SK-N-SH (cell line): Measurements from ENCODE around the gene AHCY. TPM values are rescaled to one million over a fixed set of nuclear protein-coding genes. Genes with fewer than 3 reads are reported as not detected.
"Not testable (repeated sequence)": the region's sequence is repeated elsewhere in the genome, so short reads cannot be mapped to it uniquely, and the experiment has no call there.

Source experiments
- CTCF ChIA-PET: fragments of 300-600, 350-600 bp; formaldehyde crosslinking; extraction: SDS; loops from one replicate; lab custom pipeline; 2021; lab: Yijun Ruan, JAX
- POLR2A ChIA-PET: fragments of 350-600 bp; sonication (Branson Sonifier 250); formaldehyde crosslinking; extraction: SDS; loops from one replicate; lab custom pipeline; 2020; ENCODE audit warnings: antibody characterized with exemption, inconsistent platforms; lab: Yijun Ruan, JAX
- DNase-seq: peaks from one replicate; pipeline ENCODE4 v3.0.0; 2012
- H2AFZ ChIP-seq: fragments of 200-600 bp; sonication (generic); 2 replicates; pipeline ENCODE4 v1.8.1; 2016; ENCODE audit warnings: antibody characterized with exemption, mild to moderate bottlenecking, low read depth
- H3F3A ChIP-seq: fragments of 200-600 bp; sonication (generic); replicated peaks from 2 replicates; pipeline ENCODE3; 2016; ENCODE audit warnings: antibody characterized with exemption, mild to moderate bottlenecking; ENCODE audit not compliant: insufficient read depth
- H3K27ac ChIP-seq, 2 experiments: fragments of 200-500 bp in 1 of 2; fragments of 200-600 bp in 1 of 2; sonication (Bioruptor generic) in 1 of 2; sonication (generic), shearing (Covaris generic) in 1 of 2; 2 replicates each; pipeline versions ENCODE4 v1.5.1 to v1.6.1; 2014 to 2016; ENCODE audit warnings: low read depth in 2 of 2, inconsistent platforms in 1 of 2, low read length in 1 of 2, mild to moderate bottlenecking in 1 of 2, mixed read lengths in 1 of 2
- H3K27me3 ChIP-seq: fragments of 200-600 bp; sonication (generic), shearing (Covaris generic); 2 replicates; pipeline ENCODE4 v1.6.1; 2016; ENCODE audit warnings: mixed run types; ENCODE audit not compliant: insufficient read depth
- H3K36me3 ChIP-seq, 2 experiments: fragments of 200-500 bp in 1 of 2; fragments of 200-600 bp in 1 of 2; sonication (Bioruptor generic) in 1 of 2; sonication (generic) in 1 of 2; replicated peaks in 1 of 2; 2 replicates each; pipeline versions ENCODE3 to v1.5.1; 2014 to 2016; ENCODE audit warnings: low read length in 1 of 2, mild to moderate bottlenecking in 1 of 2; ENCODE audit not compliant: insufficient read depth in 2 of 2, control insufficient read depth in 1 of 2
- H3K4me1 ChIP-seq, 2 experiments: fragments of 200-500 bp in 1 of 2; fragments of 200-600 bp in 1 of 2; sonication (Bioruptor generic) in 1 of 2; sonication (generic), shearing (Covaris generic) in 1 of 2; 2 replicates each; pipeline versions ENCODE4 v1.5.1 to v1.6.1; 2014 to 2016; ENCODE audit warnings: low read depth in 1 of 2, low read length in 1 of 2, mixed run types in 1 of 2; ENCODE audit not compliant: insufficient read depth in 2 of 2, control insufficient read depth in 1 of 2
- H3K4me2 ChIP-seq: fragments of 200-600 bp; sonication (generic), shearing (Covaris generic); 2 replicates; pipeline ENCODE4 v1.6.1; 2017; ENCODE audit warnings: mixed run types
- H3K4me3 ChIP-seq, 2 experiments: fragments of 200-500 bp in 1 of 2; fragments of 200-600 bp in 1 of 2; sonication (Bioruptor generic) in 1 of 2; sonication (generic), shearing (Covaris generic) in 1 of 2; 2 replicates each; pipeline versions ENCODE4 v1.5.1 to v1.8.1; 2014 to 2016; ENCODE audit warnings: low read depth in 2 of 2, inconsistent platforms in 1 of 2, low read length in 1 of 2, mild to moderate bottlenecking in 1 of 2, mixed read lengths in 1 of 2, moderate library complexity in 1 of 2
- H3K79me2 ChIP-seq: fragments of 200-600 bp; sonication (generic); 2 replicates; pipeline ENCODE4 v1.8.1; 2017; ENCODE audit warnings: mild to moderate bottlenecking; ENCODE audit not compliant: insufficient read depth
- H3K9ac ChIP-seq: fragments of 200-600 bp; sonication (generic); 2 replicates; pipeline ENCODE4 v1.6.1; 2017; ENCODE audit warnings: mixed run types
- H3K9me2 ChIP-seq: fragments of 200-600 bp; sonication (generic); 2 replicates; pipeline ENCODE4 v1.6.1; 2017; ENCODE audit warnings: mixed run types
- H3K9me3 ChIP-seq: fragments of 200-600 bp; sonication (generic); 2 replicates; pipeline ENCODE4 v1.6.1; 2017; ENCODE audit warnings: mixed run types, mild to moderate bottlenecking, moderate library complexity
- H4K20me1 ChIP-seq: fragments of 200-600 bp; sonication (generic); 2 replicates; pipeline ENCODE4 v1.6.1; 2017; ENCODE audit warnings: mild to moderate bottlenecking, mixed run types; ENCODE audit not compliant: insufficient read depth
- CHD2 ChIP-seq: fragments of 150-350 bp; IDR thresholded peaks from 2 replicates; pipeline ENCODE4 v1.6.1; 2018; ENCODE audit warnings: low read length; ENCODE audit not compliant: partially characterized antibody
- CTCF ChIP-seq: fragments of 200-600 bp; sonication (generic); IDR thresholded peaks from 2 replicates; pipeline ENCODE4 v1.6.1; 2017; ENCODE audit warnings: antibody characterized with exemption, mild to moderate bottlenecking, moderate library complexity
- ELF1 ChIP-seq: IDR thresholded peaks from 2 replicates; pipeline ENCODE4 v1.4.0; 2012
- GATA2 ChIP-seq: sonication (generic); formaldehyde crosslinking; IDR thresholded peaks from 2 replicates; pipeline ENCODE4 v1.5.0; 2020; ENCODE audit warnings: mild to moderate bottlenecking, missing genetic modification reagents
- MXI1 ChIP-seq: IDR thresholded peaks from 2 replicates; pipeline ENCODE4 v1.6.1; 2012; ENCODE audit warnings: mild to moderate bottlenecking, low read depth, low read length, improper control_type of control experiment
- PBX3 ChIP-seq: IDR thresholded peaks from 2 replicates; pipeline ENCODE4; 2012
- RCOR1 ChIP-seq: fragments of 150-350 bp; IDR thresholded peaks from 2 replicates; pipeline ENCODE4 v1.6.1; 2017; ENCODE audit warnings: antibody characterized with exemption, low read length
- REST ChIP-seq: IDR thresholded peaks from 2 replicates; pipeline ENCODE4 v1.6.1; 2012; ENCODE audit warnings: mild to moderate bottlenecking, low read depth, low read length, moderate library complexity
- RXRA ChIP-seq: IDR thresholded peaks from 2 replicates; pipeline ENCODE4 v1.4.0; 2012; ENCODE audit warnings: low read depth, mild to moderate bottlenecking, borderline replicate concordance
- SIN3A ChIP-seq: IDR thresholded peaks from 2 replicates; pipeline ENCODE4 v1.6.1; 2012; ENCODE audit warnings: low read depth, mild to moderate bottlenecking, low read length, moderate library complexity, borderline replicate concordance
- SMC3 ChIP-seq: IDR thresholded peaks from 2 replicates; pipeline ENCODE4 v1.6.1; 2012; ENCODE audit warnings: low read depth, low read length, improper control_type of control experiment
- YY1 ChIP-seq: IDR thresholded peaks from 2 replicates; pipeline ENCODE4 v1.4.0; 2012; ENCODE audit warnings: low read depth, mild to moderate bottlenecking
- ZBTB33 ChIP-seq: IDR thresholded peaks from 2 replicates; pipeline ENCODE4 v1.4.0; 2012; ENCODE audit warnings: low read depth, borderline replicate concordance
- WGBS: methylation state at CpG from one replicate; pipeline ENCODE4 v1.1.6; 2017; ENCODE audit warnings: low lambda C conversion rate; 5-methylcytosine and 5-hydroxymethylcytosine counted together
- polyA plus RNA-seq, 3 experiments: library from polyadenylated mRNA; depleted of rRNA; stranded (reverse); fragments of >200 nt; gene quantifications; 2 replicates each; pipeline ENCODE4 v1.2.3, GENCODE V29; 2012

AHCY gene
- polyA plus RNA-seq, 1 of the 3 experiments (the other 2 are of a cell fraction), result 196 TPM

- Histone ChIP-seq H3F3A (peaks cover 2% of the 10 kb centered on the region), H2AFZ (no peak overlapping the region), H3K36me3 (no peaks in the 10 kb centered on the region), H3K4me3 (no peak overlapping the region), H3K9me3 (no peaks in the 10 kb centered on the region), H3K9me2 (no peaks in the 10 kb centered on the region)
- POLR2A ChIA-PET, result no interaction called here
- CTCF ChIA-PET, result interaction anchor here (2.1 kb wide), 1 partner anchor 49 kb away, joined by 6 read pairs; no protein-coding TSS in a partner anchor
- no peak for DNase-seq
- TF ChIP-seq CHD2 (no peak), RXRA (no peak), REST (no peak), SMC3 (no peak), GATA2 (CRISPR knock-in tag) (no peak), ELF1 (no peak), ZBTB33 (no peak), CTCF (no peak), YY1 (no peak), MXI1 (no peak), SIN3A (no peak), RCOR1 (no peak), PBX3 (no peak)
- TF ChIP-seq, all 33 proteins: peak for 0
- over 99% methylated on average over 5 of the region's 5 CpGs for WGBS
- Histone ChIP-seq H3K4me1 (no peaks in the 10 kb centered on the region), H3K9ac (no peak overlapping the region), H3K27ac (no peak overlapping the region), H3K27me3 (no peaks in the 10 kb centered on the region), H3K4me2 (no peak overlapping the region), H4K20me1 (no peaks in the 10 kb centered on the region), H3K79me2 (no peaks in the 10 kb centered on the region)
These were observed 39.0 kb downstream of the AHCY start for GRCh38 chr20:34264141-34264540.

- H3K27me3 ChIP-seq, H3K9me3 ChIP-seq, H3K27ac ChIP-seq, H2AFZ ChIP-seq, H3F3A ChIP-seq, H4K20me1 ChIP-seq, POLR2A ChIA-PET, H3K4me1 ChIP-seq, H3K36me3 ChIP-seq, H3K4me3 ChIP-seq, DNase-seq, H3K79me2 ChIP-seq, H3K9me2 ChIP-seq, H3K4me2 ChIP-seq, H3K9ac ChIP-seq: not testable (repeated sequence)
- CTCF ChIA-PET, result interaction anchor here (2.1 kb wide), 1 partner anchor 49 kb away, joined by 6 read pairs; no protein-coding TSS in a partner anchor
- WGBS, result 98% methylated on average over 8 of the region's 8 CpGs
These were observed 39.7 kb downstream of the AHCY start for GRCh38 chr20:34263468-34263867.
